Astrocyte (in vitro differentiated cells and primary cell): Measurements from ENCODE around the gene DZANK1. TPM values are rescaled to one million over a fixed set of nuclear protein-coding genes. Genes with fewer than 3 reads are reported as not detected.

ENCODE experiments used
- DNase-seq: peaks from one replicate; pipeline ENCODE4 v3.0.0-alpha.2; 2010; ENCODE audit warnings: low read depth
- FAIRE-seq: peaks from 2 replicates; lab custom pipeline; 2011; peaks lifted over from hg19 to GRCh38; lab: Jason Lieb, UNC
- H2AFZ ChIP-seq: 2 replicates; pipeline ENCODE4 v1.6.0; 2012; ENCODE audit warnings: low read depth, low read length, inconsistent platforms
- H3K27ac ChIP-seq: 2 replicates; pipeline ENCODE4 v1.5.1; 2011; ENCODE audit warnings: low read depth, low read length, inconsistent platforms
- H3K27me3 ChIP-seq: 2 replicates; pipeline ENCODE4 v1.6.0; 2011; ENCODE audit warnings: low read length, inconsistent platforms; ENCODE audit not compliant: insufficient read depth
- H3K36me3 ChIP-seq: 2 replicates; pipeline ENCODE4 v1.5.1; 2011; ENCODE audit warnings: low read length, inconsistent platforms; ENCODE audit not compliant: insufficient read depth
- H3K4me1 ChIP-seq: 2 replicates; pipeline ENCODE4 v1.5.1; 2011; ENCODE audit warnings: low read length, inconsistent platforms; ENCODE audit not compliant: insufficient read depth
- H3K4me2 ChIP-seq: 2 replicates; pipeline ENCODE4 v1.6.0; 2012; ENCODE audit warnings: low read length, inconsistent platforms
- H3K4me3 ChIP-seq: 2 replicates; pipeline ENCODE4 v1.5.1; 2011; ENCODE audit warnings: low read depth, mild to moderate bottlenecking, low read length, inconsistent platforms; ENCODE audit not compliant: insufficient read depth
- H3K79me2 ChIP-seq: 2 replicates; pipeline ENCODE4 v1.6.0; 2012; ENCODE audit warnings: mild to moderate bottlenecking, low read length, inconsistent platforms; ENCODE audit not compliant: insufficient read depth
- H3K9ac ChIP-seq: 2 replicates; pipeline ENCODE4 v1.6.0; 2012; ENCODE audit warnings: mild to moderate bottlenecking, low read length, inconsistent platforms
- H3K9me3 ChIP-seq: 2 replicates; pipeline ENCODE4 v1.5.1; 2012; ENCODE audit warnings: low read depth, mild to moderate bottlenecking, low read length, inconsistent platforms; ENCODE audit not compliant: insufficient read depth
- H4K20me1 ChIP-seq: 2 replicates; pipeline ENCODE4 v1.6.0; 2012; ENCODE audit warnings: low read length, inconsistent platforms; ENCODE audit not compliant: insufficient read depth
- H3K27ac Mint-ChIP-seq: one replicate; pipeline ENCODE4 v1.8.0; 2021; ENCODE audit warnings: mild to moderate bottlenecking, mixed read lengths; ENCODE audit not compliant: unreplicated experiment
- H3K27me3 Mint-ChIP-seq: one replicate; pipeline ENCODE4 v1.8.0; 2021; ENCODE audit warnings: low read depth, mixed read lengths; ENCODE audit not compliant: unreplicated experiment
- H3K36me3 Mint-ChIP-seq: one replicate; pipeline ENCODE4 v1.8.0; 2021; ENCODE audit warnings: low read depth, mixed read lengths; ENCODE audit not compliant: unreplicated experiment
- H3K4me1 Mint-ChIP-seq: one replicate; pipeline ENCODE4 v1.8.0; 2021; ENCODE audit warnings: low read depth, mixed read lengths; ENCODE audit not compliant: unreplicated experiment
- H3K4me3 Mint-ChIP-seq: one replicate; pipeline ENCODE4 v1.8.0; 2021; ENCODE audit warnings: mild to moderate bottlenecking, moderate library complexity, mixed read lengths; ENCODE audit not compliant: unreplicated experiment
- H3K9me3 Mint-ChIP-seq: one replicate; pipeline ENCODE4 v1.8.0; 2021; ENCODE audit warnings: mild to moderate bottlenecking, mixed read lengths; ENCODE audit not compliant: unreplicated experiment
- EZH2 ChIP-seq: IDR thresholded peaks from 2 replicates; pipeline ENCODE4 v1.6.1; 2012; ENCODE audit warnings: mild to moderate bottlenecking, low read length, inconsistent platforms; ENCODE audit not compliant: insufficient read depth
- total RNA-seq: library from RNA; stranded (reverse); gene quantifications from 2 replicates; pipeline ENCODE4 v1.2.1, GENCODE V29; 2021
- TF ChIP-seq, protein P1 (sequence below): IDR thresholded peaks from 2 replicates; pipeline ENCODE4 v1.5.1; 2011; ENCODE audit warnings: low read depth, mild to moderate bottlenecking, inconsistent platforms, low read length, moderate library complexity; ENCODE audit not compliant: insufficient read depth

The DZANK1 gene
- total RNA-seq, 1 donor from 2014 or later = 3.0 TPM

DNA sequence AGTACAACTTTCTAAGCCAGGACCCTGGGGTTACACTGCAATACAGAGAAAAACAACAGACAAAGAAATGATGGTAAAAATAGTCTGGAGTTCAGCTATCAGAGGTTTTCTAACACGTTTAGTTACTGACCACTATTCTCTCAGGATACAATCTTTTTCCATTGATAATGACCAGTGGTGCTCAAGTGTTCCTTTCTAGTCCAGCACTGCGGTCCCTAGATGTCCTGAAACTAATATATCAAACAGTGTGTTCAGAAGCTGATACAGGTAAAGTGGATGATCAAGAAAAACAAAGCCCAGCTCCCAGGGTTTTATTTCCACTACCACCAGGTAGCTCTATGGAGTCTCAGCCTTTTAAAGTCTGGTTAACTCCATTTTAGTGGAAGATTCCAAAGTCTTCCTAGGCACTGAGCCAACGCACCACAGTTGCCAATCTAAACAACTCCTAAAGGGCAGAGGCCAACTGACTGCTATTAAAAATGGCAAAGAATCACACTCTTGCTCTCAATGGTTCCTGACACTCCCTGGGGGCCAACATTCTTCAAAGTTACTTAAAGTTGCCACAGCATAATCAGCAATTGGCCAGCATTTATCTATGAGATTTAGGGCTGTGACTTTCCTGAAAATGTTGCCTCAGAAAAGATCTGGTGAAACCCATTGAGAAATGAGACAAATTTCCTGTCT is 38.2 kb downstream of the DZANK1 start:
- no peak overlapping the region for H3K4me3 Mint-ChIP-seq
- no peak for TF ChIP-seq EZH2
- TF ChIP-seq, protein P1, sequence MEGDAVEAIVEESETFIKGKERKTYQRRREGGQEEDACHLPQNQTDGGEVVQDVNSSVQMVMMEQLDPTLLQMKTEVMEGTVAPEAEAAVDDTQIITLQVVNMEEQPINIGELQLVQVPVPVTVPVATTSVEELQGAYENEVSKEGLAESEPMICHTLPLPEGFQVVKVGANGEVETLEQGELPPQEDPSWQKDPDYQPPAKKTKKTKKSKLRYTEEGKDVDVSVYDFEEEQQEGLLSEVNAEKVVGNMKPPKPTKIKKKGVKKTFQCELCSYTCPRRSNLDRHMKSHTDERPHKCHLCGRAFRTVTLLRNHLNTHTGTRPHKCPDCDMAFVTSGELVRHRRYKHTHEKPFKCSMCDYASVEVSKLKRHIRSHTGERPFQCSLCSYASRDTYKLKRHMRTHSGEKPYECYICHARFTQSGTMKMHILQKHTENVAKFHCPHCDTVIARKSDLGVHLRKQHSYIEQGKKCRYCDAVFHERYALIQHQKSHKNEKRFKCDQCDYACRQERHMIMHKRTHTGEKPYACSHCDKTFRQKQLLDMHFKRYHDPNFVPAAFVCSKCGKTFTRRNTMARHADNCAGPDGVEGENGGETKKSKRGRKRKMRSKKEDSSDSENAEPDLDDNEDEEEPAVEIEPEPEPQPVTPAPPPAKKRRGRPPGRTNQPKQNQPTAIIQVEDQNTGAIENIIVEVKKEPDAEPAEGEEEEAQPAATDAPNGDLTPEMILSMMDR = no peak
- no peak for FAIRE-seq

DNA sequence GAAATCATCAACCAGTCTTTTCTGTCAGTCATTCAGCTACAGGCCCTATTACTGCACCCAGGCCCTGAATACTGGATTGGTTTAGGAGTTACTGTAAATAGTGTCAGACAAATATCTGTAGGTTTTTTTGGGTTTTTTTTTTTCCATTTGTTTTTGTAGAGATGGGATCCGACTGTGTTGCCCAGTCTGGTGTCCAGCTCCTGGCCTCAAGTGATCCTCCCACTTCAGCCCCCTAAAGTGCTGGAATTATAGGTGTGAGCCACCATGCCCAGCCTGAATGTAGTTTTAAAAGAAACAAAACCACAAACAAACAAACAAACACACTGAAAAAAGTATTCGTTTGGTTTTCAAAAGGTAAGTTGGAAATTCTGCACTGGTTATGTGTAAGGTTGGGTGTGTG is 39.6 kb downstream of the DZANK1 start:
- H3K79me2 ChIP-seq = no peaks in the 10 kb centered on the region
- Mint-ChIP-seq H3K9me3 (no peaks in the 10 kb centered on the region), H3K27ac (no peak overlapping the region), H3K4me3 (no peak overlapping the region), H3K36me3 (no peaks in the 10 kb centered on the region), H3K27me3 (no peaks in the 10 kb centered on the region), H3K4me1 (no peaks in the 10 kb centered on the region)
- no peak overlapping the region for H3K4me3 ChIP-seq
- H3K9me3 ChIP-seq = no peaks in the 10 kb centered on the region
- H2AFZ ChIP-seq = no peak overlapping the region
- no peaks in the 10 kb centered on the region for H3K27me3 ChIP-seq
- H4K20me1 ChIP-seq = no peaks in the 10 kb centered on the region
- FAIRE-seq (no peak), DNase-seq (no peak)
- TF ChIP-seq, protein P1 = no peak
- TF ChIP-seq EZH2 = no peak
- H3K4me2 ChIP-seq = no peak overlapping the region
- H3K27ac ChIP-seq = no peak overlapping the region
- H3K9ac ChIP-seq = no peak overlapping the region
- H3K36me3 ChIP-seq = peaks cover 2% of the 10 kb centered on the region
- H3K4me1 ChIP-seq = no peaks in the 10 kb centered on the region

More for the DNA sequence above, 38.2 kb downstream of the DZANK1 start:
- Mint-ChIP-seq H3K36me3 (no peaks in the 10 kb centered on the region), H3K27me3 (no peaks in the 10 kb centered on the region), H3K27ac (no peak overlapping the region), H3K4me1 (no peaks in the 10 kb centered on the region), H3K9me3 (no peaks in the 10 kb centered on the region)
- Histone ChIP-seq H3K27ac (no peak overlapping the region), H4K20me1 (no peaks in the 10 kb centered on the region), H3K79me2 (no peaks in the 10 kb centered on the region), H3K4me1 (no peaks in the 10 kb centered on the region), H3K36me3 (peaks cover 2% of the 10 kb centered on the region), H3K27me3 (no peaks in the 10 kb centered on the region), H3K9me3 (no peaks in the 10 kb centered on the region), H2AFZ (no peak overlapping the region), H3K9ac (no peak overlapping the region), H3K4me2 (no peak overlapping the region), H3K4me3 (no peak overlapping the region)
- DNase-seq = no peak

DNA sequence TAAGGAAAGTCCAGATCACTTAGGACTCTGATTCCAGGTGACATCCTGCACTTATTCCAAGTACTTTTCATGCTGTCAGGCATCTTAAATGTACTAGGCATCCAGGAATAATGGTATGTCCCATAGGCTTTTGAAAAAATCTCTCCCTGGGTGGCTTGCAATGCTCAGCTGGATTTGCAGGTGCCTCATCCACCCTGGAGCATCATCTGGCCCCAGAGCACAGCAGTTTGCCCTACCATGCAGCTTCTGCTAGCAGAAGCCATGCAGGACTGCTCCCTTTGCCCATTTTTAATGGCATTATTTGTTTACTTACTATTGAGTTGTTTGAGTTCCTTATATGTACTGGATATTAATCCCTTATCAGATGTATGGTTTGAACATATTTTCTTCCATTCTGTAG is 45.2 kb downstream of the DZANK1 start:
- no peak overlapping the region for H3K27ac ChIP-seq
- Mint-ChIP-seq H3K27me3 (no peaks in the 10 kb centered on the region), H3K4me3 (no peak overlapping the region), H3K4me1 (no peaks in the 10 kb centered on the region), H3K9me3 (no peaks in the 10 kb centered on the region), H3K36me3 (no peaks in the 10 kb centered on the region), H3K27ac (no peak overlapping the region)
- H4K20me1 ChIP-seq = no peaks in the 10 kb centered on the region
- no peaks in the 10 kb centered on the region for H3K4me1 ChIP-seq
- no peak overlapping the region for H3K4me2 ChIP-seq
- no peak for TF ChIP-seq EZH2
- TF ChIP-seq, protein P1 = no peak
- H3K9ac ChIP-seq = no peak overlapping the region
- DNase-seq = no peak
- no peaks in the 10 kb centered on the region for H3K27me3 ChIP-seq
- FAIRE-seq = no peak
- no peak overlapping the region for H2AFZ ChIP-seq
- peaks cover 2% of the 10 kb centered on the region for H3K36me3 ChIP-seq
- no peaks in the 10 kb centered on the region for H3K79me2 ChIP-seq
- H3K4me3 ChIP-seq = no peak overlapping the region
- no peaks in the 10 kb centered on the region for H3K9me3 ChIP-seq
